T-helper 9 cell (primary cell): Measurements from ENCODE around the gene MAMDC2.

Experiments used
- DNase-seq: peaks from one replicate; pipeline ENCODE4 v3.0.0-alpha.2; 2020

The MAMDC2 gene

DNA sequence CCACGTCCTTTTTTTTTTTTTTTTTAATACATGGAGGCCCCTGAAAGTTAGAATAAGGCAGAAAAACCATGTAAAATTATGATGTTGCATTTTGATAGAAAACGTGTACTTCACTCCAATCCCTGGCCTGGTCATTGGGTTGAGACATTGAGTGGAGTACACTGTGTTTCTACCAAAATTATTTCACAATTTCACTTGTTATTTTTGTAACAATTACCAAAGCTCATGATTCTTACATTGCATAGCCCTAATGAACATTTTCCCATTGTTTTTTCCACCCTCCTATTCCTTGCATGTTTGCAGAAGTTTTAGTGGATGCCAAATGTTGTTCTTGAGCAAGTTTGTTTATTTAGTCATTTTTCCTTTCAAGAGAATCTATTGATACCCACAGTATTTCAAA, 21.9 kb downstream of the MAMDC2 start:
- no peak for DNase-seq

DNA sequence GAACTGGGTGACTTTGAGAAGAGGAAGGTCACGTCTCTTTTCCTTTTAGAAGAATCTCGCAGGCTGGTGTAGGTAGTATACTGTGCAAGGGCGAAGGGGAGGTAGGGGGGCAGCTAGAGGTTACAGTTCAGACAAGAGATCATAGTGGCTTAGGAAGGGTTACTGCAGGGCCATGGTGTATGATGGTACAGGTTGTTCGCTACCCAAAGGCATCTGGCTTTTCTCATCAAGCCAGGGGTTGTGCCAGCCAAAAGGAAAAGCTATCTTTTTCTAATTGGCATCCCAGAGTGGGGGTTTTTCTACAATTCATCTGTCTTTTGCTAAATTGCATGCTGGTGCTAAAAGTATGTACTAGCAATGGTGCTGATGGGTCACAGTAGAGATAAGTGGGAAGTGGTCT, 22.8 kb downstream of the MAMDC2 start:
- no peak for DNase-seq

DNA sequence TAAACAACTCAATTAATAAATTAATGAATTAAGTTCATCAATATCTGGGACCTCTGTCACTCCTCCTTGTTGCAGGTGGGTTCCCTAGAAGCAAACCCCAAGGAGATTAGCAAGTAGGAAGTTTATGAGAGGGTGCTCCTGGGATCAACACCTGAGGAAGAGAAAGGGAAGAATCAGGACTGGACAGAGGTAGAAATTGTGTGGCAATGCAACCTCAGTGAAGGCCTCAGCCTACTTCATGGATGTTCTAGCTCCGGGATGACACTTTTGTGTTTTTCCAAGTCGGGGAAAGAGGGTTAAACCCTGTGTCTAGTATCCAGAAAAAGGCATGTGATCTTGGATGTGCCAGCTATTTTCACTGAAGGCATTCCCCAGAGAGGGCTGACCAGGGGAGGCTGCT, 23.2 kb downstream of the MAMDC2 start:
- no peak for DNase-seq

DNA sequence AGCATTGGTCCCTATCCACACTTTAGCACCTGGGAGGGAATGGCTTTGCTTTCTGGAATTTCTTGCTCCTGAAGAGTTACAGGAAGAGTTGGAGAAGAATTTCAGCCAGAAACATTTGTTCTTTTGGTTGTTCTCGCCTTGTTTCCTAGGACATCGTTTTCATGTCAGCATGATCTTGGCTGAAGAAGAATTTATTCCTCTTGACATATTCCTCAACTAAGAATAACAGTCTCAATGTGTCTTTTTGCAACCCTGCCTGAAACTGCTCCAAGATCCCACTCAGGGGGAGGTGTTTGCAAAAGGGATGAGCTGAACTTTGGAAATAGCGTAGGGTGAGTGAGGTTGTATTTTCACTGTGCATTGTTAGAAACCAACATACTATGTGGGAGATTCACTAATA, 26.1 kb downstream of the MAMDC2 start:
- no peak for DNase-seq

DNA sequence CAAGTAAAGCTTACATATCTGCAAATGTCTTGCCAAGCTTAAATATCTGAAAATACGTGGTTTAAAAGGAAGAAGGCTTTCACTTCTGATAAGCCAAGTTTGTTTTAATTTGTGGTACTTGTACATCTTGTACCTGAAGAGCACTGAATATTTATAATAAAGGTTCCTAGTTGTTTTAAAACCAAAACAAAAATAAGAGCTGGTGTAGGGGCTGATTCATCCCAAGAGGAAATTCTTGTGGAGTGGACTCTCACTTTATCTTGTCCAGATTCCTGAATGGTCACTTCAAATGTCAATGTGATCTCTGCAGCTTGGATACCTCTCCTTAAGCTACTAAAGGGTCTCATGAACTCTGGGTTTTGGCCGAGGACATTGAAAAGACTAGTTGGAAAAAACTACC, 29.5 kb downstream of the MAMDC2 start:
- DNase-seq, result no peak

DNA sequence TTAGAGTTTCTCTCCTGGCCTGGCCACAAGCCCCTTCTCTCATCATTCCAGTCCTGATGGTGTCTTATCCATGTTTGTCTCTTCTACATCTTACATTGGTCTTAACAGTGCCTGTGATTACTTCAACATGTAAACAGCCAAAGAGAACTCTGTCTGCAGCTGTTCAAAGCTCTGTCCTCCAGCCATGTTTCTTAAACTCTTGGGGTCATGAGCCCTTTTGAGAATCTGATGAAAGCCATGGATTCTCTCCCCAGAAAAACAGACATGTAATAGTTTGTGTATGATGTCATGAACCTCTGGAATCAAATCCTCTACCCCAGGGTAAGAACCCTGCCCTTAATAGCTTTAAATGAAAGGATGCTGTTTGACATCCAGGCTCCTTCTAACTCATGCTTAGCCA, 30.1 kb downstream of the MAMDC2 start:
- DNase-seq, result no peak

DNA sequence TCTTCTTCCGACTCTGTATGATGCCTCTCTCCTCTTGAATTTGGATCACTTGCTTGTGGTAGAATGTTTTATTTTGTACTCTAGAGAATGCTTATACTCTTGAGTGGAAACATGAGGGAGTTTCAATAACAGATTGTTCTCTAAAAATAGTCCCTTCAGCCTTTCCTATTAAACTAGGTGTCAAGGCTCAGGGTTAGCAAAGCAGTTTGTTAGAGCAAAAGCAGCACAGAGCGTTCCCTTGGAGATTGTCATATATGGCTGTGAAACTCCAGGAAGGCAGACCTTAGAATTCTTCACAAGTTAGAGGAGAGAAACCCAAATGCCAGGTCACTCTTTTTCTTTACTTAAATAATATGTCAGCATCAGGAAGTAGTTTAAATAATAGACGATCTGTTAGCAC, 33.0 kb downstream of the MAMDC2 start:
- no peak for DNase-seq

DNA sequence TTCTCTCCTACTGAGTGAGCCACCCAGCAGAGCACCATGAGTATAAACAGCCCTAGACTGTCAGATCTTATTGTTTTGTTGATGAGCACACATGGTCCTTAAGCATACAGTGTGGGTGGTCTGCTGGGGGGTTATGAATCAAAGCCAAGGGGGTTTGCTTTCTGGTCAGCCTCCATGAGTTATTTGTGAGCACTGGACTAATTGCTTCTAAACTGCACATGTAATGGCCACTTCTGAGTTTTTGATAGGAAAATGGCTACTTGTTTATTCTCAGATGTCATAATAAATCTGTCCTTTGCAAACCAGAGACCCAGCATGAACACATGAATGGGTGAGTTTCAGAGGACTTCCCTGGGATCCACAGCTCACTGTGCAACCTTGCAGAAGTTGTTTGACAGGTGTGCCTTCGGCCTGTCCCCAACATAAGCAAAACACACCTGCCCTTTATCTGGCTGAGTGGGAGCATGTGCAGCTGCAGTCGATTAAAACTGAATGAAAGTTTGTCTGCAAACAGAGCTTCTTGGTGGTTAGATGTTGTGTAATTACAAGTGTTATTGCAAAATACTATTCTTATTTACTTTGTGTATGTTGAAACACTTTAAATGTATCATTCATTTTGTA, 35.9 kb downstream of the MAMDC2 start:
- no peak for DNase-seq

DNA sequence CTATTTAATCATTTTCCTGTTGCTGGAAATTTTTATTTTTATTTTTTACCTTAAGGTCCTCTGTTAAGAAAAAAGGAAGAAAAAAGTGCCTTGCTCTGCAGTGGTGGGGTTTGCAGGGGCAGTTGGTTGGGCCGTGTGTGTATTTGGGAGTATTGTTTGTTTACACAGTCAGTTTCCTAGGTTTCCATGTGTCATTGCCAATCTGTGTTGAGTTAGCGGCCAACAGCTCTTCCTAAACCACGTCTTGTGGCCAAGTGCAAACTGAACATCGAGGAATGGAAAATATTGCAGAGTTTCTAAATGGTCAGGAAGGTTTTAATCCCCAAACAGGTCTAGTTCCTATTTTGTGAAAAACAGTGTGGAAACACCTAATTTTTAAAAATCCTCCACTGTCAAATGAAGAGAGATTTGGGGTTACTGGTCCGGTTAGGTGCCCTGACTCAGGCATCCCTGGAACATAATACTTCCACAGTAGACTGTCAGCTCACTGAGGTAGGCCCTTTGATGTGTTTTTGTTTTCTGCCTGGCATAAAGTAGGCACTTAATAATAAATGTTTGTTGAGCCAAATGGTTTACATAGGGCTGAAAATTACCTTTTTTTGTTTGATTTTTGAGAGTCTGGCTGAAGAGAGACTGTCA, 37.0 kb downstream of the MAMDC2 start:
- DNase-seq, result no peak

DNA sequence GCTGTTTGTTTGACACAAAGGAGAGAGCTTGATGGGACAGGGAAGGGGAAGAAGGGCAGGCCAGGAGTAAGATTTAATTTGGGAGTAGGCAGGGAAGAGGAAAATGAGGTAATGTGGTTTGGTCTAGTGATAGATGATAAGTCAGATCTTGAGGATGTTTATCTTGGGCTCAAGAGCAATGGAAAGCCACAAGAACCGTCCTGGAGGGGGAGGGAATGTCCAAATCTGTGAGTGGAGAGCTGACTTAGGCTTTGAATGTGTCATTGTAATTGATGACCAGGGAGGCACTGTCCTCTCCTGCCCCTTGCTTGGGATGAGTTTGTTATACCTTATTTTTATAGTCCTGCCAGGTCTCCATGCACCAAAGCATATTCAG, 37.5 kb downstream of the MAMDC2 start:
- DNase-seq, result no peak

DNA sequence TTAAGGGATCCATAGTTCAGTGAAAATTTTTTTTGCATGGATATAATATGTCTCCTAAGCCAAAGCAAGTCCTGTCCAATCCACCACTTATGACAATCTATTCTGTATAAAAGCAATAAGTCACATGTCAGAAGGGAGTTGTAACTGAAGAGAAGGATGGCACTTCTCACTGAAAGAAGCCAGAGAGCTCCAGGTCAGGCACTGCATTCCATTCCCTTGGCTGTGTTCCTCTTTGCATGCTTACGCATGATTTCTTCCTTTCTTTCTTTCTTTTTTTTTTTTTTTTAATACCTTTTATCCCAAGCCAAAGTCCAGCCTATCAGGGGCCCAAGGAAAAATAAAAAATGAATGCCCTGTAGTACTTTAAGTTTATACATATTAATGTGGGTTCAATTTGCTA, 39.8 kb downstream of the MAMDC2 start:
- DNase-seq, result no peak

DNA sequence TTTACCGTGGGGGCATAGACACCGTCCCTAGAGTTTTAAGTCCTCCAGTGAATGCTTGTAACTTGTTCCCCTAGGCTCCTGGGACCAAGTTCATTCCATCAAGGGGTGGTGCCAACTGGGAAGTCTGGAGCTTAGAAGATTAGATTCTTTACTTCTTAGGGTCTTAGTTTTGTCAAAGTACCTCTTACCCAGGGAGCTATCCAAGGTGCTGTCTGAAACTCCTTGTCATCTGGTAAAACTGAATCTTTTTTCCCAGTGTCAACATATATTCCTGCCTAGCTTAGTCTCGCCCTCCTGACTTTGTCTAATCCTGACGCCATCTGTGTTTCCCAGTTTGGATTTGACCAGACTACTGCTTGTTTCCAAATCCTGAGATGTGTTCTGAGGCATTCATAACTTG, 41.6 kb downstream of the MAMDC2 start:
- DNase-seq, result no peak

DNA sequence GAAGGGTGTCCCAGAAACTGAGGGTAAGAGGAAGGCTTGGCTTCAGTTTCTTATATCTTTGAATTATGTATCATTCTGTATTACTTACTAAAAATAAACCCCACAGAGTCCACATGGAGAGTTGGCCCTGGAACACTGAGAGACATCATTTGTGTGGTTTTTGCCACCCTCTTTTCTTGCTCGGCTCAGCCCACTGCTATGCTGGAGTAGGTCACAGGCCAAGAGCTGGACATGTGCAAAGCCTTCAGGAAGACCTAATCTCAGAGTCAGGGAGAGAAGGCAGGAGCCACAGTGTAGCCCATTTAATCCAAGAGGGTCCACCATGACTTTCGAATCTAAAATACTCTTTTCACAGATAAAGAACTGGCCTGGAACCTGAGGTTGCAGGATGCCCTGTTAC, 47.5 kb downstream of the MAMDC2 start:
- no peak for DNase-seq

DNA sequence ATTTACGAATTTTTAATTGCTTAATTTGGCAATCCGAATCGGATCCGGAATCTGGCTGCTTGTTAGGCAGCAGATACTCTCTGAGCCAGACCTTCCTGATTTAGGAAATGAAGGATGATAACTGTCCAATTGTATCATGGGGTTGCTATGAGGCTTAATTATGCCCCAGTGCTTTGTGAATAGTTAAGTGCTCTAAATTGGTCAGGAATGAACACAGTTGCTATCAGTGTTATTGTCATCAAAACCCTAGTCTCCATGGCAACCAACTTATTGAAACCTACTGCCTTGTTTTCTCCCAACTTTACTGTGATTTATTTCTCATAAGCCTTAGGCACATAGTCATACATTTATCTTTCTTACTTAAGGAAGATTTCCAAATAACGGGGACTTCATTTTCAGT, 47.9 kb downstream of the MAMDC2 start:
- DNase-seq, result no peak

DNA sequence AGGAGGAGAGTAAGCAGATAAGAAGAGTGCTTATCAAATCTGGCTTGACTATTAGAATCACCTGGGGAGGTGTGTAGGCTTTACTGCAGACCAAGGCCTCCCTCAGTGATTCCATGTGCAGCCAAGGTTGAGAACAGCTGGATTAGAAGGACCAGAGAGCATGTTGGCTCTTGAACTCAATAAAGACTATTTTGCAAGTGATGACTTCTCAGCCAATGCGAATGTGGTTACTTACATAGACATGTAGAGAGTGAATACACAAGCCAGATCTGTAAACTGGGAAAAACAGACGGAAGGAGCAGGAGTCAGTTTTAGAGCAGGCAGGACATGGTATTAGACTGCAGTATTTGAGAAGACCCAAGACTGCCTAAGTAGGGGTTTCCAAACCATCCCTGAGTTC, 48.5 kb downstream of the MAMDC2 start:
- no peak for DNase-seq

DNA sequence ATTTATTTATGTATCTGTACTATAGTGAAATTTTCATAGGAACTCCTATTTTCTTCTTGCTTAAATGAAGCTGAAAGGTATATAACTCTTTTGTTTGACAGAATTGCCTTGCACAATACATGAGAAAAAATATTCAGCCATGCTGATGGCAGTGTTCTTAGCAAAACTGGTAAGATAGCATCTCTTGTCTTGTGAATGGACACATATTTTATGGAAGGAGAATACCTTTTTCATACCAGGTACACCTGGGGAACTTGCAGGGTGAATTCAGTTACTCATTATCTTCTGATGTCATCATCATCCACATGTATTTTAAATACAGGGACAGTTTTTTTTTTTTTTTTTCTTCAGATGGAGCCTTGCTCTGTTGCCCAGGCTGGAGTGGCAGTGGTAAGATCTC, 49.4 kb downstream of the MAMDC2 start:
- DNase-seq, result no peak

DNA sequence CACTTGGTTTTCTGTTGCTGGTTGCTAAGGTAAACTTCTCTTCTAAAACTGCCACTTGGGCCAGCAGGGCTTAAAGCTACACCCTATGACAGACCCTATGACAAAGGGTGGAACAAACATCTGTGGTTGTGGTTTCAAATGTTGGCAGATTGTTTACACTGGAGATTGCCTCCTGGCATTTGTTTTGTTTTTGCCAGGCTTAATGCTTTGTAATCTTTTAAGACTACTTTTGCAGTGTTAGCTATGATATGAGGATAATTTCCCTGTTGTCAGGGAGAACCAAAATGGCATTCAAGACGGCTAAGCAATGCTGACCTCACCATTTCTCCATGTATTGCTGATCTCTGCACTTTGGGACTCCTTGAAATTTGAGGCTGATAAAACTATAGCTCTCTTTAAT, 50.3 kb downstream of the MAMDC2 start:
- DNase-seq, result no peak

DNA sequence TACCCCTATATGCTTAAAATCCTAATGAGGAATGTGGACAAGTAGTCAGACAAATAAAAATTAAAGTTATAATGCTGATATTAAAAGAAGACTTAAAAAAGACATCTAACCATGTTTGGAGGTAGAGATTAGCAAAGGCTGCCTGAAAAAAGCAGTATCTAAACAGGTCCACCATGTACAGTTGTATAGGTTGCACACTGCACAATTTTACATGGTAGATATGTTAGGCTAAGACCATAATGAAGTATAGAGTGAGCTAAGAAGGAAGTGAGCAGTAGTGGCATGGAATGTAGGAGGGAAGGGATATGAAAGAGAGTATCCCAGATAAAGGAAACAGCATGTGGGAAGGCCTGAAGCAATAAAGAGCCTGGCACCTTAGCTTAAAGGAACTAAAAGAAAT, 51.1 kb downstream of the MAMDC2 start:
- no peak for DNase-seq

DNA sequence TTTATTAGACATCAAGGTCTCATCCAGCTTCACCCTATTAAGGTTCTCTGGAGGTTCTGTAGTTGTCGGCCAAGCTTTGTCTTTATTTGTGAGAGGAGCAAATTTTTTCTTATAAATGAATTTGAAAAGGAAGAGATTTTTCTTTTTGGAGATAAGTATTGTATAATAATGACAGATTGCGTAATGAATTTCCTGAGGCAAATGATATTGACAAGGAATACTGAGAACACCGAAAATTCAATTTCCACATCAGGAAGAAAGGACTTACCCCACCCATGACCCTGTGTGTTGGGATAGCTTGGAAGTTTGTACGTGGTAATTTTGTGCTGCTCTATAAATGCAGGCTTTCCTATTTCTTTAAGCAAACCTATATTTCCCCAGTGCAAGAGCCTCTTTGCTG, 53.5 kb downstream of the MAMDC2 start:
- no peak for DNase-seq

DNA sequence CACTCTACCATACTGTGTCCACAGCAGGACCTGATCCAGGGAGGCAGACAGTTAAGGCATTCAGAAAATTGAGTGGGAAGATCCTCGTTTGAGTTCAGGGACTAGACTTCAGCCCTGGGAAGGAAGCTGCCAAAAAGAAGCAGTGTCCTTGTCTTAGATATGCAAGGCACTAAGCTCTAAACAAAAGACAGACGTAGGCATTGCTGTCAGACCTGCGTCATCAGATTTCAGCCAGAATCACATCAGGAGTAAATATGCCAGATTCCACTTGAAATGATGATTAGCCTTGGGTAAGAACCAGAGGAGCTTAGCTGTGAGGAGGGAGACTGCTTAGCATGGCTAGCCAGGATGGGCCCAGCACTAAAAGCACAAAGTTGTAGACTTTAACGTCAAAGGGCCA, 56.7 kb downstream of the MAMDC2 start:
- no peak for DNase-seq

DNA sequence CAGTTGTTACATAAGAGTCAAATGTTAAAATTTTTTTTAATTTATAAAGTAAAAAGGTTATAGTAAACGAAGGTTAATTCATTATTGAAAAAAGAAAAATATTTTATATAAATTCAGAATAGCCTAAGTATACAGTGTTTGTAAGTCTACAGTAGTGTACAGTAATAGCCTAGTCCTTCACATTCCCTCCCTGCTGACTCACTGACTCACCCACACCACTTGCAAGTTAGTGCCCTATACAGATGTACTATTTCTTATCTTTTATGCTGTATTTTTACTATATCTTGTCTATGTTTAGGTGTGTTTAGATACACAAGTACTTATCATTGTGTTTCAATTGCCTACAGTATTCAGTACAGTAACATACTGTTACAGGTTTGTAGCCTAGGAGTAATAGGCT, 57.6 kb downstream of the MAMDC2 start:
- no peak for DNase-seq

DNA sequence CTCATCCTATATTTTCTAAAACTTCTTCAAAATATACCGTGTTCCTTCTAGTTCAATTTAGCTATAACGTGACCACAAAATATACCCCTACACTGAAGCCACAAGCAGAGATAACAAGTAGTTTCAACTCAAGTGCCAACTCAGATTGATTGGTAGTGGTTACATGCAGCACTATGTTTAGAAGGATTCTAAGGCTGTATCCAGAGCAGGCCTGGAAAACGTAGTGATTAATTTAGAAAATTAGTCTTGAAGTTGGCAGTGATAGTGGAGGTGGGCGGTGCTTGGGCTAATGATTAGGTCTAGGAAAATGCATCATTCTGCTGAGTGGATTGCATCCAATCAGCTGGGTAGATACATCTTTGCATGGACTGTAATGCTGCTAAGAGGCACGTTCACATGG, 61.5 kb downstream of the MAMDC2 start:
- DNase-seq, result no peak

DNA sequence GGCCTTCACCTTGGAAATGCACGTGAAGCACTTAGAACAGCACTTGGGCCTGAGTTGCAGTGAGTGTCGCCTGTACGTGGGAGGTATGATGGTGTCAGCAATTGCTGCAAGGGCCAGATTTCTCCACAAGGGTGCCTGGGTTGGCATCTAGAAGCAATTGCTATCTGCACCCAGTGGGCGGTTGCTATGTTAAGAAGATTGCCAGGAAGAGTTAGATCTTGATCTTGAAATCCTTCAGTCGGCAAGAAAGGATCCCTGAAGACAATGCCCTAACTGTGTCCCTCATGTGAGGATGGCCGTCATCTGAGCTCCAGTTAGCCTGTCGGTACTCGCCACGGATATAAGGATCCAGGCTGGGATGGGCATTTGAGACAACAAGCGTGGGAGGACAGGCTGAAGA, 62.9 kb downstream of the MAMDC2 start:
- no peak for DNase-seq

DNA sequence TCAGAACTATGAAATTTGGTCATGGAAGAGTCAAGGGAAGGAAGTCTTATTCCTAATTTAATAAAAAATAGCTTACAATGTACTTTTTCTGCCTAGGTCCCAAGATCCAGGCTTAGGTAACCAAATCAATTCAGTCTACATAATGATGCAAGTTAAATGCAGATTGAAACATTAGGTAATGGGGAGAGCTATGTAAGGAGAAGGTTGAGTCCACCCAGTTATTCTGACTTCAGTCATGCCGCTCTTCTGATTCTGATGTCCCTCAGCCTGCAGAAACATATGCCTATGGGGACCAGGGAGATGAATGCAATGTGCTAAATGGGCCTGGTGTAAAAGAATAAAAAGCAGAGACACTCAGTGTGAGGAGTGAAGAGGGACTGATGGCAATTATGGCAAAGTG, 63.9 kb downstream of the MAMDC2 start:
- no peak for DNase-seq

DNA sequence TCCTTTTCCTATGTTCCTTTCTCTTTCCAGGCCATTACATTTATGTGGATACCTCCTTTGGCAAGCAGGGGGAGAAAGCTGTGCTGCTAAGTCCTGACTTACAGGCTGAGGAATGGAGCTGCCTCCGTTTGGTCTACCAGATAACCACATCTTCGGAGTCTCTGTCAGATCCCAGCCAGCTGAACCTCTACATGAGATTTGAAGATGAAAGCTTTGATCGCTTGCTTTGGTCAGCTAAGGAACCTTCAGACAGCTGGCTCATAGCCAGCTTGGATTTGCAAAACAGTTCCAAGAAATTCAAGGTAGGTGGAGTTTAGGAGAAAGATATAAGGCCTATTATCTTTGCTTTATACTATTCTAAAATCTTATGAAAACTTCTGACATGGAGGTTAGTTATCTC, 64.5 kb downstream of the MAMDC2 start:
- no peak for DNase-seq
